ENCODE data around the gene ZFR.

- TF ChIP-seq POLR2A (IDR thresholded peaks at IDR 0.05) (no peak), CTCF (IDR thresholded peaks at IDR 0.05) (no peak), EP300 (IDR thresholded peaks at IDR 0.05) (no peak)
Measured at GRCh38 chr5:32454821-32455220, 10.3 kb upstream of the ZFR start.
